HepG2 (cell line): ENCODE data around the gene GTF2H2C. TPM values are rescaled to one million over a fixed set of nuclear protein-coding genes. Genes with fewer than 3 reads are reported as not detected.
A peak's percentile ranks its signal among the peaks of the same experiment; 100 is the strongest.

ENCODE experiments used
- ARNT2 ChIP-seq: sonication (generic); formaldehyde crosslinking; IDR thresholded peaks from 2 replicates; pipeline ENCODE4 v1.8.0; 2022; ENCODE audit warnings: mild to moderate bottlenecking, low read depth, missing genetic modification reagents, moderate library complexity
- ESRRA ChIP-seq: sonication (generic); formaldehyde crosslinking; IDR thresholded peaks from 2 replicates; pipeline ENCODE4 v1.5.1; 2020; ENCODE audit warnings: mild to moderate bottlenecking, low read depth, missing genetic modification reagents
- FOXC1 ChIP-seq: sonication (generic); formaldehyde crosslinking; IDR thresholded peaks from 2 replicates; pipeline ENCODE4 v1.8.0; 2022; ENCODE audit warnings: mild to moderate bottlenecking, missing genetic modification reagents, borderline replicate concordance
- HDAC2 ChIP-seq: sonication (generic); formaldehyde crosslinking; IDR thresholded peaks from 2 replicates; pipeline ENCODE4 v1.4.0; 2020; ENCODE audit warnings: missing genetic modification reagents
- HNRNPLL ChIP-seq: fragments of 200-400 bp; formaldehyde crosslinking; IDR thresholded peaks from 2 replicates; pipeline ENCODE4 v1.6.1; 2017; ENCODE audit warnings: mild to moderate bottlenecking, low read depth, low read length; ENCODE audit not compliant: poor library complexity, severe bottlenecking
- HOXA5 ChIP-seq: sonication (generic); formaldehyde crosslinking; IDR thresholded peaks from 2 replicates; pipeline ENCODE4 v1.4.0; 2020; ENCODE audit warnings: missing genetic modification reagents
- MLLT10 ChIP-seq: sonication (generic); formaldehyde crosslinking; IDR thresholded peaks from 2 replicates; pipeline ENCODE4 v1.4.0; 2020; ENCODE audit warnings: missing genetic modification reagents
- PHF5A ChIP-seq: IDR thresholded peaks from one replicate; pipeline ENCODE4 v1.6.1; 2018; ENCODE audit warnings: low read depth, missing genetic modification reagents; ENCODE audit not compliant: unreplicated experiment
- SIX1 ChIP-seq: sonication (generic); formaldehyde crosslinking; IDR thresholded peaks from 2 replicates; pipeline ENCODE4 v1.4.0; 2020; ENCODE audit warnings: missing genetic modification reagents, borderline replicate concordance
- polyA plus RNA-seq, 8 experiments: library from polyadenylated mRNA; depleted of rRNA in 3 of 8; stranded (reverse) in 7 of 8; unstranded in 1 of 8; fragments of >200 nt; fragmentation: Illumina TruSeq in 4 of 8; extraction: Trizol in 4 of 8; gene quantifications; 2 replicates each; pipeline versions ENCODE4 v1.2.1 to v1.2.3, GENCODE V29; 2011 to 2016; ENCODE audit warnings: low read depth in 4 of 8, missing spikeins in 1 of 8, mixed read lengths in 1 of 8; ENCODE audit not compliant: insufficient read depth in 1 of 8
- total RNA-seq, 5 experiments: library from RNA; depleted of rRNA; stranded (reverse); fragments of >200 nt; fragmentation: Illumina TruSeq; extraction: Trizol; gene quantifications; 2 replicates each; pipeline ENCODE4 v1.2.3, GENCODE V29; 2016; ENCODE audit warnings: low read depth in 1 of 5
- TF ChIP-seq, protein P1 (sequence below): sonication (generic); formaldehyde crosslinking; IDR thresholded peaks from 2 replicates; pipeline ENCODE4 v1.8.1; 2023; ENCODE audit warnings: mild to moderate bottlenecking, moderate library complexity, missing genetic modification reagents
- TF ChIP-seq, protein P2 (sequence below): sonication (generic); formaldehyde crosslinking; conservative IDR thresholded peaks from 2 replicates; pipeline ENCODE4 v1.4.0; 2020; ENCODE audit warnings: missing genetic modification reagents
- TF ChIP-seq, protein P3 (sequence below): sonication (generic); formaldehyde crosslinking; IDR thresholded peaks from 2 replicates; pipeline ENCODE4 v1.9.0; 2021; ENCODE audit warnings: missing genetic modification reagents, borderline replicate concordance
- TF ChIP-seq, protein P4 (sequence below): sonication (generic); formaldehyde crosslinking; IDR thresholded peaks from 2 replicates; pipeline ENCODE4 v1.8.0; 2022; ENCODE audit warnings: low read depth, missing genetic modification reagents
- TF ChIP-seq, protein P5 (sequence below): sonication (generic); formaldehyde crosslinking; IDR thresholded peaks from 2 replicates; pipeline ENCODE4 v1.4.0; 2020; ENCODE audit warnings: missing genetic modification reagents
- TF ChIP-seq, protein P6 (sequence below): sonication (generic); formaldehyde crosslinking; IDR thresholded peaks from 2 replicates; pipeline ENCODE4 v1.5.1; 2020; ENCODE audit warnings: mild to moderate bottlenecking, missing genetic modification reagents, borderline replicate concordance

The GTF2H2C gene
- total and polyA plus RNA-seq, 2 of the 13 experiments (the other 11 are each of a cell fraction or from before 2014, with no cell fraction given), result 29.7 to 62.9 TPM

DNA sequence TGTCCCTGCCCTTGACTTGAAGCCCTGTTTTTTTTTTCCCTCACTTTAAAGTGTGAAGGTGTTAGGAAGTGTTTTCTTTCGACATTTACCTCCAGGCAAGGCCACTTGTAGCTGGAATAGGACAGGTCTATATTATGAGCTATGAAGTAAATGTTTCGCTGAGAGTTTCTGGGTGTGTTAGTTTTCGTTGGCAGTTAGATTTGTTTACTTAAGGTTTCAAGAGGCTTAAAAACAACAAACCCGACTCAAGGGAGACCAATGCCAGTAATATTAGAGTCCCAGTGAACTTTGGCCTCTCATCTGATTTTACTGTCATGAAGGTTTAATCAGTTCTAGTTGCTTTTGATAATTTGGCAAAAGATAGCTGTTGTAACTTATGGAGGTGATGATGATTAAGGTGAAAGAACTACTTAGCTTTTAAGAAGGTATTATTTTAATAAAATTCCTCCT is 42.2 kb upstream of the GTF2H2C start (continued):
- TF ChIP-seq, protein P1, sequence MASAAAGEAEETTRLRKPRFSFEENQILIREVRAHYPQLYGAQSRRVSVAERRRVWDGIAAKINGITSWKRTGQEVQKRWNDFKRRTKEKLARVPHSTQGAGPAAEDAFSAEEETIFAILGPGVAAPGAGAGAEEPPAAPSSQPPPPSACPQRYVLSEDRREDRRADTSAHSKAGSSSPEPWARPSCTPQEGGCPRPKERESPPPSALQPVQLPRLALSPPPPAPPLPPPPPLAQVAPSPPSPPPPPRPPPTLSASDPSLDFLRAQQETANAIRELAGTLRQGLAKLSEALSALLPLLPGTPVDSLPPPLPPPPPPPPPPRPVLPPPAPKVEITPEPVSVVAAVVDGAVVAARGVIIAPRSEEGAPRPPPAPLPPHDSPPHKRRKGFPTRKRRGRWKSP, result no peak; the same call in 1 of the 2 replicates
- TF ChIP-seq FOXC1 (CRISPR knock-in tag), result no peak
- TF ChIP-seq, protein P2, sequence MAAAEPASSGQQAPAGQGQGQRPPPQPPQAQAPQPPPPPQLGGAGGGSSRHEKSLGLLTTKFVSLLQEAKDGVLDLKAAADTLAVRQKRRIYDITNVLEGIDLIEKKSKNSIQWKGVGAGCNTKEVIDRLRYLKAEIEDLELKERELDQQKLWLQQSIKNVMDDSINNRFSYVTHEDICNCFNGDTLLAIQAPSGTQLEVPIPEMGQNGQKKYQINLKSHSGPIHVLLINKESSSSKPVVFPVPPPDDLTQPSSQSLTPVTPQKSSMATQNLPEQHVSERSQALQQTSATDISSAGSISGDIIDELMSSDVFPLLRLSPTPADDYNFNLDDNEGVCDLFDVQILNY (CRISPR knock-in tag), result no peak
- TF ChIP-seq, protein P3, sequence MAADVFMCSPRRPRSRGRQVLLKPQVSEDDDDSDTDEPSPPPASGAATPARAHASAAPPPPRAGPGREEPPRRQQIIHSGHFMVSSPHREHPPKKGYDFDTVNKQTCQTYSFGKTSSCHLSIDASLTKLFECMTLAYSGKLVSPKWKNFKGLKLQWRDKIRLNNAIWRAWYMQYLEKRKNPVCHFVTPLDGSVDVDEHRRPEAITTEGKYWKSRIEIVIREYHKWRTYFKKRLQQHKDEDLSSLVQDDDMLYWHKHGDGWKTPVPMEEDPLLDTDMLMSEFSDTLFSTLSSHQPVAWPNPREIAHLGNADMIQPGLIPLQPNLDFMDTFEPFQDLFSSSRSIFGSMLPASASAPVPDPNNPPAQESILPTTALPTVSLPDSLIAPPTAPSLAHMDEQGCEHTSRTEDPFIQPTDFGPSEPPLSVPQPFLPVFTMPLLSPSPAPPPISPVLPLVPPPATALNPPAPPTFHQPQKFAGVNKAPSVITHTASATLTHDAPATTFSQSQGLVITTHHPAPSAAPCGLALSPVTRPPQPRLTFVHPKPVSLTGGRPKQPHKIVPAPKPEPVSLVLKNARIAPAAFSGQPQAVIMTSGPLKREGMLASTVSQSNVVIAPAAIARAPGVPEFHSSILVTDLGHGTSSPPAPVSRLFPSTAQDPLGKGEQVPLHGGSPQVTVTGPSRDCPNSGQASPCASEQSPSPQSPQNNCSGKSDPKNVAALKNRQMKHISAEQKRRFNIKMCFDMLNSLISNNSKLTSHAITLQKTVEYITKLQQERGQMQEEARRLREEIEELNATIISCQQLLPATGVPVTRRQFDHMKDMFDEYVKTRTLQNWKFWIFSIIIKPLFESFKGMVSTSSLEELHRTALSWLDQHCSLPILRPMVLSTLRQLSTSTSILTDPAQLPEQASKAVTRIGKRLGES (CRISPR knock-in tag), result no peak
- TF ChIP-seq, protein P4, sequence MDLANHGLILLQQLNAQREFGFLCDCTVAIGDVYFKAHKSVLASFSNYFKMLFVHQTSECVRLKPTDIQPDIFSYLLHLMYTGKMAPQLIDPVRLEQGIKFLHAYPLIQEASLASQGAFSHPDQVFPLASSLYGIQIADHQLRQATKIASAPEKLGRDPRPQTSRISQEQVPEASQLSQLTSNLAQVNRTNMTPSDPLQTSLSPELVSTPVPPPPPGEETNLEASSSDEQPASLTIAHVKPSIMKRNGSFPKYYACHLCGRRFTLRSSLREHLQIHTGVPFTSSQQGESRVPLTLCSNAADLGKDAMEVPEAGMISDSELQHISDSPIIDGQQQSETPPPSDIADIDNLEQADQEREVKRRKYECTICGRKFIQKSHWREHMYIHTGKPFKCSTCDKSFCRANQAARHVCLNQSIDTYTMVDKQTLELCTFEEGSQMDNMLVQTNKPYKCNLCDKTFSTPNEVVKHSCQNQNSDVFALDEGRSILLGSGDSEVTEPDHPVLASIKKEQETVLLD, result no peak
- TF ChIP-seq, protein P5, sequence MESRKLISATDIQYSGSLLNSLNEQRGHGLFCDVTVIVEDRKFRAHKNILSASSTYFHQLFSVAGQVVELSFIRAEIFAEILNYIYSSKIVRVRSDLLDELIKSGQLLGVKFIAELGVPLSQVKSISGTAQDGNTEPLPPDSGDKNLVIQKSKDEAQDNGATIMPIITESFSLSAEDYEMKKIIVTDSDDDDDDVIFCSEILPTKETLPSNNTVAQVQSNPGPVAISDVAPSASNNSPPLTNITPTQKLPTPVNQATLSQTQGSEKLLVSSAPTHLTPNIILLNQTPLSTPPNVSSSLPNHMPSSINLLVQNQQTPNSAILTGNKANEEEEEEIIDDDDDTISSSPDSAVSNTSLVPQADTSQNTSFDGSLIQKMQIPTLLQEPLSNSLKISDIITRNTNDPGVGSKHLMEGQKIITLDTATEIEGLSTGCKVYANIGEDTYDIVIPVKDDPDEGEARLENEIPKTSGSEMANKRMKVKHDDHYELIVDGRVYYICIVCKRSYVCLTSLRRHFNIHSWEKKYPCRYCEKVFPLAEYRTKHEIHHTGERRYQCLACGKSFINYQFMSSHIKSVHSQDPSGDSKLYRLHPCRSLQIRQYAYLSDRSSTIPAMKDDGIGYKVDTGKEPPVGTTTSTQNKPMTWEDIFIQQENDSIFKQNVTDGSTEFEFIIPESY, result no peak
- TF ChIP-seq MLLT10 (CRISPR knock-in tag), result no peak
- TF ChIP-seq ESRRA (CRISPR knock-in tag), result no peak
- TF ChIP-seq HOXA5, result 0 out of 2 replicates have a peak, but pooled peaks have one; percentile 34
- TF ChIP-seq, protein P6, sequence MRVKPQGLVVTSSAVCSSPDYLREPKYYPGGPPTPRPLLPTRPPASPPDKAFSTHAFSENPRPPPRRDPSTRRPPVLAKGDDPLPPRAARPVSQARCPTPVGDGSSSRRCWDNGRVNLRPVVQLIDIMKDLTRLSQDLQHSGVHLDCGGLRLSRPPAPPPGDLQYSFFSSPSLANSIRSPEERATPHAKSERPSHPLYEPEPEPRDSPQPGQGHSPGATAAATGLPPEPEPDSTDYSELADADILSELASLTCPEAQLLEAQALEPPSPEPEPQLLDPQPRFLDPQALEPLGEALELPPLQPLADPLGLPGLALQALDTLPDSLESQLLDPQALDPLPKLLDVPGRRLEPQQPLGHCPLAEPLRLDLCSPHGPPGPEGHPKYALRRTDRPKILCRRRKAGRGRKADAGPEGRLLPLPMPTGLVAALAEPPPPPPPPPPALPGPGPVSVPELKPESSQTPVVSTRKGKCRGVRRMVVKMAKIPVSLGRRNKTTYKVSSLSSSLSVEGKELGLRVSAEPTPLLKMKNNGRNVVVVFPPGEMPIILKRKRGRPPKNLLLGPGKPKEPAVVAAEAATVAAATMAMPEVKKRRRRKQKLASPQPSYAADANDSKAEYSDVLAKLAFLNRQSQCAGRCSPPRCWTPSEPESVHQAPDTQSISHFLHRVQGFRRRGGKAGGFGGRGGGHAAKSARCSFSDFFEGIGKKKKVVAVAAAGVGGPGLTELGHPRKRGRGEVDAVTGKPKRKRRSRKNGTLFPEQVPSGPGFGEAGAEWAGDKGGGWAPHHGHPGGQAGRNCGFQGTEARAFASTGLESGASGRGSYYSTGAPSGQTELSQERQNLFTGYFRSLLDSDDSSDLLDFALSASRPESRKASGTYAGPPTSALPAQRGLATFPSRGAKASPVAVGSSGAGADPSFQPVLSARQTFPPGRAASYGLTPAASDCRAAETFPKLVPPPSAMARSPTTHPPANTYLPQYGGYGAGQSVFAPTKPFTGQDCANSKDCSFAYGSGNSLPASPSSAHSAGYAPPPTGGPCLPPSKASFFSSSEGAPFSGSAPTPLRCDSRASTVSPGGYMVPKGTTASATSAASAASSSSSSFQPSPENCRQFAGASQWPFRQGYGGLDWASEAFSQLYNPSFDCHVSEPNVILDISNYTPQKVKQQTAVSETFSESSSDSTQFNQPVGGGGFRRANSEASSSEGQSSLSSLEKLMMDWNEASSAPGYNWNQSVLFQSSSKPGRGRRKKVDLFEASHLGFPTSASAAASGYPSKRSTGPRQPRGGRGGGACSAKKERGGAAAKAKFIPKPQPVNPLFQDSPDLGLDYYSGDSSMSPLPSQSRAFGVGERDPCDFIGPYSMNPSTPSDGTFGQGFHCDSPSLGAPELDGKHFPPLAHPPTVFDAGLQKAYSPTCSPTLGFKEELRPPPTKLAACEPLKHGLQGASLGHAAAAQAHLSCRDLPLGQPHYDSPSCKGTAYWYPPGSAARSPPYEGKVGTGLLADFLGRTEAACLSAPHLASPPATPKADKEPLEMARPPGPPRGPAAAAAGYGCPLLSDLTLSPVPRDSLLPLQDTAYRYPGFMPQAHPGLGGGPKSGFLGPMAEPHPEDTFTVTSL, result peak; percentile 60; the same call in 1 of the 2 replicates
- TF ChIP-seq PHF5A, result no peak
- TF ChIP-seq HNRNPLL, result no peak
- TF ChIP-seq HDAC2 (CRISPR knock-in tag), result 0 out of 2 replicates have a peak, but pooled peaks have one; percentile 22
- no peak for TF ChIP-seq ARNT2 (CRISPR knock-in tag)
- TF ChIP-seq SIX1, result peak; percentile 16; the same call in 1 of the 2 replicates
